Adrenal gland (tissue), 12 donors: ENCODE results near the gene SHLD1. TPM values are rescaled to one million over a fixed set of nuclear protein-coding genes. Genes with fewer than 3 reads are reported as not detected.

Source experiments
- DNase-seq, 7 donors: peaks; one replicate each; pipeline ENCODE4 v3.0.0-alpha.2; 2019 to 2020
- H3K27ac ChIP-seq, 5 donors: fragments of 200-600 bp; sonication (generic) in 4 of 5; 1 replicate in 3 of 5; 2 replicates in 2 of 5; pipeline versions ENCODE4 v1.5.1 to v1.8.0; 2016 to 2020; ENCODE audit warnings: mild to moderate bottlenecking in 1 of 5
- H3K27me3 ChIP-seq: fragments of 200-600 bp; 2 replicates; pipeline ENCODE4 v1.8.0; 2021
- H3K36me3 ChIP-seq, 2 donors: fragments of 200-600 bp; replicated peaks in 1 of 2; 1 replicate in 1 of 2; 2 replicates in 1 of 2; pipeline versions ENCODE4 v1.5.1 to v1.8.0; 2018 to 2022
- H3K4me1 ChIP-seq, 2 donors: fragments of 200-600 bp; replicated peaks in 1 of 2; 1 replicate in 1 of 2; 2 replicates in 1 of 2; pipeline versions ENCODE4 v1.5.1 to v1.8.0; 2018 to 2021
- H3K4me3 ChIP-seq, 4 donors: fragments of 200-600 bp; sonication (generic) in 3 of 4; one replicate each; pipeline ENCODE4 v1.5.1; 2016 to 2018
- H3K9me3 ChIP-seq, 3 donors: fragments of 200-600 bp; sonication (generic) in 1 of 3; replicated peaks in 1 of 3; 1 replicate in 2 of 3; 2 replicates in 1 of 3; pipeline versions ENCODE4 v1.5.1 to v1.8.0; 2016 to 2021
- CTCF ChIP-seq, 6 experiments: fragments of 450-650 bp in 4 of 6; fragments of 200-600 bp in 2 of 6; sonication (generic) in 1 of 6; IDR thresholded peaks; 1 replicate in 5 of 6; 2 replicates in 1 of 6; pipeline versions ENCODE4 v1.5.1 to v1.8.0; 2016 to 2021; ENCODE audit warnings: antibody characterized with exemption in 6 of 6, mild to moderate bottlenecking in 2 of 6, moderate library complexity in 1 of 6
- POLR2A ChIP-seq, 2 donors: fragments of 450-650 bp; IDR thresholded peaks; one replicate each; pipeline ENCODE4 v1.6.1; 2017; ENCODE audit warnings: antibody characterized with exemption in 2 of 2, mild to moderate bottlenecking in 2 of 2, moderate library complexity in 1 of 2
- WGBS, 4 donors: extraction: QIAGEN DNeasy Blood & Tissue Kit in 2 of 4; methylation state at CpG; one replicate each; pipeline versions ENCODE4 v1.1.5 to v1.1.7; 2013 to 2017; 5-methylcytosine and 5-hydroxymethylcytosine counted together
- intact Hi-C, 2 donors: fragments of 100-400 bp; cut with DNase I; formaldehyde crosslinking; loops; one replicate each; pipeline versions ENCODE4 v1.14.1 to v1.15.0; 2022 to 2023
- polyA plus RNA-seq, 3 donors: library from polyadenylated mRNA; stranded (reverse); fragments of 200-250 nt in 2 of 3; fragments of 350-450 nt in 1 of 3; fragmentation: Illumina TruSeq in 1 of 3; extraction: RNeasy Lipid Tissue Mini Kit (QIAGEN cat#74804) in 1 of 3; gene quantifications; one replicate each; pipeline ENCODE4 v1.2.3, GENCODE V29; 2013 to 2014
- total RNA-seq, 9 donors: library from RNA; depleted of rRNA in 4 of 9; stranded (reverse); fragments of >200 nt in 4 of 9; fragments of 120-200 nt in 1 of 9; fragmentation: NEBNext Ultra II Directional in 1 of 9; extraction: Animal tissue kit (Norgen Biotek cat#: 25700) in 1 of 9; gene quantifications; one replicate each; pipeline versions ENCODE4 v1.1.0 to v1.2.4, GENCODE V29; 2013 to 2023
- donor health status: healthy with polysubstance abuse.
- donor health status: Bipolar disorder and iron deficiency.
- donor health status: DM: yes; HTN: yes; CAD: no.
- donor health status: DM: no; HTN: no; CAD: no.
- donor health status: DM: no; HTN: no; CAD: no.
- donor health status: DM: yes; HTN: yes; CAD: no.

Gene SHLD1
- total and polyA plus RNA-seq, 12 donors, result 3.6 to 18.0 (median 13.0) TPM

- Histone ChIP-seq H3K36me3 (no peaks in the 10 kb centered on the region), H3K4me1 (peaks cover 7 to 16% of the 10 kb centered on the region in 2 donors), H3K27ac (no peak overlapping the region), H3K4me3 (no peak overlapping the region), H3K9me3 (no peaks in the 10 kb centered on the region), H3K27me3 (no peaks in the 10 kb centered on the region)
- 79 to 92% (median 87%) methylated on average over 2 of the region's 2 CpGs for WGBS, 4 donors
- no peak for TF ChIP-seq CTCF (IDR thresholded peaks at IDR 0.05)
- TF ChIP-seq POLR2A (IDR thresholded peaks at IDR 0.05), result no peak
- DNase-seq, result no peak
- intact Hi-C loops, result no loop called here
Observed at GRCh38 chr20:5729348-5729747, 20.9 kb upstream of the SHLD1 start.

GRCh38 chr20:5730131-5730530 is 20.1 kb upstream of the SHLD1 start:
- no peaks in the 10 kb centered on the region for H3K9me3 ChIP-seq
- 83 to 88% (median 86%) methylated on average over 2 of the region's 2 CpGs for WGBS, 4 donors
- H3K27ac ChIP-seq, result no peak overlapping the region
- DNase-seq, result no peak
- H3K4me1 ChIP-seq, result peaks cover 1 to 8% of the 10 kb centered on the region in 2 donors
- no peaks in the 10 kb centered on the region for H3K27me3 ChIP-seq
- intact Hi-C loops, result no loop called here
- TF ChIP-seq POLR2A (IDR thresholded peaks at IDR 0.05) (no peak), CTCF (IDR thresholded peaks at IDR 0.05) (no peak)
- H3K4me3 ChIP-seq, result no peak overlapping the region
- H3K36me3 ChIP-seq, result no peaks in the 10 kb centered on the region

- no peak for DNase-seq
- intact Hi-C loops, result no loop called here
- no peak overlapping the region for H3K4me3 ChIP-seq
- no peak overlapping the region for H3K27ac ChIP-seq
- H3K9me3 ChIP-seq, result no peaks in the 10 kb centered on the region
- no peaks in the 10 kb centered on the region for H3K27me3 ChIP-seq
- TF ChIP-seq CTCF (IDR thresholded peaks at IDR 0.05) (no peak), POLR2A (IDR thresholded peaks at IDR 0.05) (no peak)
- 66 to 89% (median 74%) methylated on average over 5 to 6 of the region's 6 CpGs for WGBS, 4 donors
- peaks cover 3 to 5% of the 10 kb centered on the region in 2 donors for H3K4me1 ChIP-seq
- H3K36me3 ChIP-seq, result no peaks in the 10 kb centered on the region
Observed at GRCh38 chr20:5731753-5732366, 18.3 kb upstream of the SHLD1 start.

- 73 to 84% (median 79%) methylated on average over 1 of the region's 1 CpG for WGBS, 4 donors
- Histone ChIP-seq H3K27ac (no peak overlapping the region), H3K4me1 (peaks cover 15 to 16% of the 10 kb centered on the region in 2 donors), H3K9me3 (no peaks in the 10 kb centered on the region), H3K4me3 (no peak overlapping the region), H3K36me3 (no peaks in the 10 kb centered on the region), H3K27me3 (no peaks in the 10 kb centered on the region)
- no peak for DNase-seq
- no peak for TF ChIP-seq POLR2A (IDR thresholded peaks at IDR 0.05)
- TF ChIP-seq CTCF (IDR thresholded peaks at IDR 0.05), result no peak
- intact Hi-C loops, result no loop called here
Observed at GRCh38 chr20:5734602-5735001, 15.6 kb upstream of the SHLD1 start.
